ENCODE results near the gene SARS2.
"Not testable (repeated sequence)": the region's sequence is repeated elsewhere in the genome, so short reads cannot be mapped to it uniquely, and the experiment has no call there.

The SARS2 gene

DNA sequence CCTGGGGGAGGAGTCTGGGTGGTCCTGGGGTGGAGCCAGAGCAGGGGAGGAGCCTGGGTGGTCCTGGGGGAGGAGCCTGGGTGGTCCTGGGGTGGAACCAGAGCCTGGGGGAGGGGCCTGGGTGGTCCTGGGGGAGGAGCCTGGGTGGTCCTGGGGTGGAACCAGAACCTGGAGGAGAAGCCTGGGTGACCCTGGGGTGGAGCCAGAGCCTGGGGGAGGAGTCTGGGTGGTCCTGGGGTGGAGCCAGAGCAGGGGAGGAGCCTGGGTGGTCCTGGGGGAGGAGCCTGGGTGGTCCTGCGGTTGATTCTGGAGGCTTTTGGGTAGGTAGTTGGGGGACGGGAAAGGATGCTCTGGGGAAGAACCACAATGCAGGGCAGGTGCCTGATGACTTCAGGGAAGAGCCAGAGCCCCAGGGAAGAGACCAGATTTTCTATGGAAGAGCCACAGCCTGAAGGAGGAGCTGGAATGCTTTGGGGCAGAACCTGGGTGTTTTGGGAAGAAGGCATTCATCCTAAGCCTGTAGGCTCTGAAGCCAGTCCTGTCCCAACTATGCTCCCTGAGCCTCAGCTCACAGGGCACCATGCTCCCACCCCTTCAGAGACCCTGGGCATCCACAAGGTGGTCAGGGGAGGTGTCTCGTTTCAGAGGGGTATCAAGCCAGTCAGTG, 15.1 kb upstream of the SARS2 start:
- Histone ChIP-seq H3K4me3 (ENCODE audit: insufficient read length, low read depth) (no peak overlapping the region), H3K9me3 (ENCODE audit: insufficient read depth, low read length) (no peaks in the 10 kb centered on the region; the same call in 1 of the 2 replicates), H3K4me1 (ENCODE audit: insufficient read depth, insufficient read length) (peaks cover 3% of the 10 kb centered on the region), H3K36me3 (ENCODE audit: insufficient read depth, insufficient read length, low read length) (peaks cover 43% of the 10 kb centered on the region), H3K27me3 (ENCODE audit: insufficient read depth, insufficient read length) (no peaks in the 10 kb centered on the region), H3K9ac (ENCODE audit: insufficient read length, low read depth) (no peak overlapping the region)
- TF ChIP-seq ZNF274 (IDR thresholded peaks at IDR 0.05; ENCODE audit: low read depth, low read length) (no peak), SUZ12 (IDR thresholded peaks at IDR 0.05; ENCODE audit: extremely low read depth, insufficient read depth, insufficient read length) (no peak), YY1 (IDR thresholded peaks at IDR 0.05; ENCODE audit: insufficient read depth, insufficient read length) (no peak)
- no peak for DNase-seq (ENCODE audit: low read depth, low spot score)

DNA sequence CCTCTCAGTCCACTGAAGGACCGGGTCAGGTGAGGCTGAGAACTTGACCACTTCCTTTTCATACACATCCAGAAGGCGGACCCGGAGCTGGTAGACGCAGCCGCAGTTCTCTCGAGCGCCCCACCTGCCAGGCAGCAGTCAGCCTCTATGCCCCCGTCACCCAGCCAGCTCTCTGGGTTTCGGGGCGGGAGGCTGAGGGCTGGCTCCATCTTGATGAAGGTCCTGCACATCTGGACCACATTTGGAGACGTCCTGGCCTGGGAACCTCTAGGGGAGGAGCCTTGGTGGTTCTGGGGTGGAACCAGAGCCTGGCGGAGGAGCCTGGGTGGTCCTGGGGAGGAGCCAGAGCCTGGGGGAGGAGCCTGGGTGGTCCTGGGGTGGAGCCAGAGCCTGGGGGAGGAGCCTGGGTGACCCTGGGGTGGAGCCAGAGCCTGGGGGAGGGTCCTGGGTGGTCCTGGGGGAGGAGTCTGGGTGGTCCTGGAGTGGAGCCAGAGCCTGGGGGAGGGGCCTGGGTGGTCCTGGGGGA, 14.5 kb upstream of the SARS2 start:
- H3K9me3 ChIP-seq (ENCODE audit: insufficient read depth, low read length) = no peaks in the 10 kb centered on the region; the same call in 1 of the 2 replicates
- H3K27me3 ChIP-seq (ENCODE audit: insufficient read depth, insufficient read length) = no peaks in the 10 kb centered on the region
- TF ChIP-seq SUZ12 (IDR thresholded peaks at IDR 0.05; ENCODE audit: extremely low read depth, insufficient read depth, insufficient read length) = no peak
- TF ChIP-seq YY1 (IDR thresholded peaks at IDR 0.05; ENCODE audit: insufficient read depth, insufficient read length) = no peak
- TF ChIP-seq ZNF274 (IDR thresholded peaks at IDR 0.05; ENCODE audit: low read depth, low read length) = no peak
- H3K9ac ChIP-seq (ENCODE audit: insufficient read length, low read depth) = no peak overlapping the region
- DNase-seq (ENCODE audit: low read depth, low spot score) = no peak
- H3K36me3 ChIP-seq (ENCODE audit: insufficient read depth, insufficient read length, low read length) = peaks cover 43% of the 10 kb centered on the region
- H3K4me3 ChIP-seq (ENCODE audit: insufficient read length, low read depth) = no peak overlapping the region
- H3K4me1 ChIP-seq (ENCODE audit: insufficient read depth, insufficient read length) = peaks cover 1% of the 10 kb centered on the region

DNA sequence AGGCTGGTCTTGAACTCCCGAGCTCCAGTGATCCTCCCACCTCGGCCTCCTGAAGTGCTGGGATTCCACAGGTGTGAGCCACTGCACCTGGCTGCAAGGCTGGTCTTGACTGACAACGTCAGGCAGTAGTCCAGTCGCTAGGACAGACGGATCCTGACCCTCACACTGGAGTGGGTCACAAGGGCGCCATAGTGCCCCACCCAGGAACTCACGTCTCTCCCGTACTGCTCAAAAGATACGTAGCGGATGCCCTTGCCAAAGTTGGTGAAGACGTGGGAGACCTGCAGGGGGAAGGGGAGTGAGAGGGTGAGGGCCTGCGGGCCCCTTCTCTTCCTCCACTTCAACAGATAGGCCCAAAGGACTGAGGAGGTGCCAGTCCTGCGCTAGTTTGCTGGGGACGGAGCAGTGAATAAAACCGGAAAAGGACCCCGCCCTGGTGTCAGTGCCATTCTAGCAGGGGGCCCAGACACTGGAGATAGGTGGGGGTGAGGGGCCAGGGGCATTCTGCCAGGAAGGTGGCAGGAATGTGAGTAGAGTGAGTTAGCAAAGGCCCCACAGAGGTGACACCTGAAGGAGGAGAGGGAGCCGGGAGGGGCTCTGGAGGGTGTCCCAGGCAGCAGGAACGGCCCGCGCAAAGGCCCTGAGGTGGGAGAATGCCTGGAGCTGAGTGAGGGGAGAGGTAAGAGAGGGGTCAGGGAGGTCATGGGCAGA, 12.1 kb upstream of the SARS2 start:
- H3K36me3 ChIP-seq (ENCODE audit: insufficient read depth, insufficient read length, low read length) = peaks cover 39% of the 10 kb centered on the region
- H3K27me3 ChIP-seq (ENCODE audit: insufficient read depth, insufficient read length) = no peaks in the 10 kb centered on the region
- no peak for TF ChIP-seq YY1 (IDR thresholded peaks at IDR 0.05; ENCODE audit: insufficient read depth, insufficient read length)
- no peak for TF ChIP-seq SUZ12 (IDR thresholded peaks at IDR 0.05; ENCODE audit: extremely low read depth, insufficient read depth, insufficient read length)
- TF ChIP-seq ZNF274 (IDR thresholded peaks at IDR 0.05; ENCODE audit: low read depth, low read length) = no peak
- H3K4me3 ChIP-seq (ENCODE audit: insufficient read length, low read depth) = no peak overlapping the region
- no peak for DNase-seq (ENCODE audit: low read depth, low spot score)
- no peaks in the 10 kb centered on the region; the same call in 1 of the 2 replicates for H3K9me3 ChIP-seq (ENCODE audit: insufficient read depth, low read length)
- H3K9ac ChIP-seq (ENCODE audit: insufficient read length, low read depth) = no peak overlapping the region
- no peaks in the 10 kb centered on the region for H3K4me1 ChIP-seq (ENCODE audit: insufficient read depth, insufficient read length)

DNA sequence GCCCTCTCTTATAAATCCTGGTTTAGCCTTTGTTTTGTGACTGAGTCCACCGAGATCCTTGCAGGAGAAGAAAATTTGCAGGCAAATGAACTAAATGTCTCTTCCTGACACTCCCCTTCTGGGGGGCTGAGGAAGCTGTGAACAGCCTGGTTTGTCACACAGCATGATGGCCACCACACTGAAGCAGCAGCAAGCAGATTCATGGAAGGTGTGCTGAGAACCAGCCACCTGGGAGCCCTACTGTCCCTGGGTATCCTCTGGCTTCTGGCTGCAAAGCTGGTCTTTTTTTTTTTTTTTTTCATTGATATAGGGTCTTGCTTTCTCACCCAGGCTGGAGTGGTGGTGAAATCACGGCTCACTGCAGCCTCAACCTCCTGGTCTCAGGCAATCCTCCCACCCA, 11.4 kb upstream of the SARS2 start:
- H3K36me3 ChIP-seq (ENCODE audit: insufficient read depth, insufficient read length, low read length) = peaks cover 34% of the 10 kb centered on the region
- TF ChIP-seq YY1 (IDR thresholded peaks at IDR 0.05; ENCODE audit: insufficient read depth, insufficient read length) = no peak
- no peak for TF ChIP-seq ZNF274 (IDR thresholded peaks at IDR 0.05; ENCODE audit: low read depth, low read length)
- no peak for TF ChIP-seq SUZ12 (IDR thresholded peaks at IDR 0.05; ENCODE audit: extremely low read depth, insufficient read depth, insufficient read length)
- H3K4me1 ChIP-seq (ENCODE audit: insufficient read depth, insufficient read length) = no peaks in the 10 kb centered on the region
- DNase-seq (ENCODE audit: low read depth, low spot score) = no peak
- H3K9me3 ChIP-seq (ENCODE audit: insufficient read depth, low read length) = no peaks in the 10 kb centered on the region; the same call in 1 of the 2 replicates
- no peaks in the 10 kb centered on the region for H3K27me3 ChIP-seq (ENCODE audit: insufficient read depth, insufficient read length)
- no peak overlapping the region for H3K4me3 ChIP-seq (ENCODE audit: insufficient read length, low read depth)
- no peak overlapping the region for H3K9ac ChIP-seq (ENCODE audit: insufficient read length, low read depth)

DNA sequence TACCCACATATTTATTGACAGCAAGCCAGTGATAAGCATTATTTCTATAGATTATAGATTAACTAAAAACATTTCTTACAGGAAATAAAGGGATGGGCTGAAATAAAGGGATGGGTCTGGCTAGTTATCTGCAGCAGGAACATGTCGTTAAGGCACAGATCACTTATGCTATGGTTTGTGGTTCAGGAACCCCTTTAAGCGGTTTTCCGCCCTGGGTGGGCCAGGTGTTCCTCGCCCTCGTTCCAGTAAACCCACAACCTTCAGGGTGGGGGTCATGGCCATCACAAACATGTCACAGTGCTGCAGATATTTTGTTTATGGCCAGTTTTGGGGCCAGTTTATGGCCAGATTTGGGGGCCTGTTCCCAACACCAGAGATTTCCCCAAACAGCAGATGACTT, 10.9 kb upstream of the SARS2 start:
- peaks cover 29% of the 10 kb centered on the region for H3K36me3 ChIP-seq (ENCODE audit: insufficient read depth, insufficient read length, low read length)
- H3K4me1 ChIP-seq (ENCODE audit: insufficient read depth, insufficient read length); DNase-seq (ENCODE audit: low read depth, low spot score); H3K9ac ChIP-seq (ENCODE audit: insufficient read length, low read depth); H3K27me3 ChIP-seq (ENCODE audit: insufficient read depth, insufficient read length); H3K4me3 ChIP-seq (ENCODE audit: insufficient read length, low read depth); H3K9me3 ChIP-seq (ENCODE audit: insufficient read depth, low read length): not testable (repeated sequence)

DNA sequence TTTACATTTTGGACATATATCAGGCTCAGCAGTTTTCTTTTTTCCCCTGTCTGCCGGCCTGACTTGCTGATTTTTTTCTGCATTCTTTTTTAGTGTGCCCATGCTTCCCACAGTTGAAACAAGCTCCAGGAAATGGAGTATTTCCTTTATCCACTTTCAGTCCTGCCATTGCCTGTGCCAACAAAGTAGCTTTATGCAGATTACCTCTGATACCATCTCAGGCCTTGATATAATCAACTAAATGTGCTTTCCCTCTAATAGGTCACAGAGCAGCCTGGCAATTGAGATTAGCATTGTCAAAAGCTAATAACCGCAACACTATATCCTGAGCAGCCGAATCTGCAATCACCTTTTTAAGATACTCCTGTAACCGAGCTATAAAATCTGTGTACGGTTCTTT, 9.4 kb upstream of the SARS2 start:
- no peak for TF ChIP-seq YY1 (IDR thresholded peaks at IDR 0.05; ENCODE audit: insufficient read depth, insufficient read length)
- TF ChIP-seq ZNF274 (IDR thresholded peaks at IDR 0.05; ENCODE audit: low read depth, low read length) = no peak
- TF ChIP-seq SUZ12 (IDR thresholded peaks at IDR 0.05; ENCODE audit: extremely low read depth, insufficient read depth, insufficient read length) = no peak
- Histone ChIP-seq H3K4me1 (ENCODE audit: insufficient read depth, insufficient read length) (no peaks in the 10 kb centered on the region), H3K36me3 (ENCODE audit: insufficient read depth, insufficient read length, low read length) (peaks cover 17% of the 10 kb centered on the region), H3K4me3 (ENCODE audit: insufficient read length, low read depth) (no peak overlapping the region), H3K9ac (ENCODE audit: insufficient read length, low read depth) (no peak overlapping the region), H3K9me3 (ENCODE audit: insufficient read depth, low read length) (peaks cover 8% of the 10 kb centered on the region), H3K27me3 (ENCODE audit: insufficient read depth, insufficient read length) (no peaks in the 10 kb centered on the region)
- no peak for DNase-seq (ENCODE audit: low read depth, low spot score)

DNA sequence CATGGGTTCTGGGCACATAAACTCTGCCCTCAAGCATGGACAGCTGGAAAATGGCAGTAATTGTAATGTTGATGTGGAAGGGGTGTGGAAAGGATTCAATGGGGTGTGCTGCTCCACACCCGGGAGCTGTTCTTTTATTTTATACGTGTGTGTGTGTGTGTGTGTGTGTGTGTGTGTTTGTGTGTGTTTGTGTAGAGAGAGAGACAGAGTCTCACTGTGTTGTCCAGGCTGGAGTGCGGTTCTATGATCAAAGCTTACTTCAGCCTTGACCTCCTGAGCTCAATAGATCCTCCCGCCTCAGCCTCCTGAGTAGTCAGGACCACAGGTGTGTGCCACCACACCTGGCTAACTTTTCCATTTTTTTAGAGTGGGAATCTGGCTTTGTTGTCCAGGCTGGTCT, 3.0 kb upstream of the SARS2 start:
- DNase-seq (ENCODE audit: low read depth, low spot score) = no peak
- H3K4me3 ChIP-seq (ENCODE audit: insufficient read length, low read depth) = no peak overlapping the region
- H3K4me1 ChIP-seq (ENCODE audit: insufficient read depth, insufficient read length) = peaks cover 4% of the 10 kb centered on the region
- TF ChIP-seq YY1 (IDR thresholded peaks at IDR 0.05; ENCODE audit: insufficient read depth, insufficient read length) (no peak), ZNF274 (IDR thresholded peaks at IDR 0.05; ENCODE audit: low read depth, low read length) (no peak), SUZ12 (IDR thresholded peaks at IDR 0.05; ENCODE audit: extremely low read depth, insufficient read depth, insufficient read length) (no peak)
- peaks cover 24% of the 10 kb centered on the region for H3K9me3 ChIP-seq (ENCODE audit: insufficient read depth, low read length)
- peaks cover 38% of the 10 kb centered on the region for H3K36me3 ChIP-seq (ENCODE audit: insufficient read depth, insufficient read length, low read length)
- H3K9ac ChIP-seq (ENCODE audit: insufficient read length, low read depth) = no peak overlapping the region
- no peaks in the 10 kb centered on the region for H3K27me3 ChIP-seq (ENCODE audit: insufficient read depth, insufficient read length)
